ENCODE data around the gene CD300LB.
"Not testable (repeated sequence)": the region's sequence is repeated elsewhere in the genome, so short reads cannot be mapped to it uniquely, and the experiment has no call there.

Gene CD300LB

GRCh38 chr17:74490716-74491115 is 40.6 kb downstream of the CD300LB start:
- Histone ChIP-seq H3K4me1 (ENCODE audit: insufficient read depth, low read length) (no peaks in the 10 kb centered on the region), H3K4me3 (ENCODE audit: low read length) (no peak overlapping the region), H3K27me3 (ENCODE audit: insufficient read depth, low read length) (no peaks in the 10 kb centered on the region), H3K36me3 (ENCODE audit: insufficient read depth, low read length) (no peaks in the 10 kb centered on the region), H3K9me3 (ENCODE audit: low read length) (no peaks in the 10 kb centered on the region), H2AFZ (ENCODE audit: low read depth, low read length) (no peak overlapping the region)

DNA sequence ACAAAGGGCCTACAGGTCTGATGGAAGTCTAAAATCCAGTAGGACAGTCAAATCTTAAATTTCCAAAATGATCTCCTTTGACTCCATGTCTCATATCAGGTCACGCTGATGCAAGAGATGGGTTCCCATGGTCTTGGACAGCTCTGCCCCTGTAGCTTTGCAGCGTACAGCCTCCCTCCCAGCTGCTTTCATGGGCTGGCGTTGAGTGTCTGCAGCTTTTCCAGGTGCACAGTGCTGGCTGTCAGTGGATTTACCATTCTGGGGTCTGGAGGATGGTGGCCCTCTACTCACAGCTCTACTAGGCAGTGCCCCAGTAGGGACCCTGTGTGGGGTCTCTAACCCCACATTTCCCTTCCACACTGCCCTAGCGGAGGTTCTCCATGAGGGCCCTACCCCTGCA is 43.0 kb downstream of the CD300LB start:
- H2AFZ ChIP-seq (ENCODE audit: low read depth, low read length); H3K4me3 ChIP-seq (ENCODE audit: low read length); H3K36me3 ChIP-seq (ENCODE audit: insufficient read depth, low read length); H3K9me3 ChIP-seq (ENCODE audit: low read length); H3K27me3 ChIP-seq (ENCODE audit: insufficient read depth, low read length); H3K4me1 ChIP-seq (ENCODE audit: insufficient read depth, low read length): not testable (repeated sequence)

- no peaks in the 10 kb centered on the region for H3K36me3 ChIP-seq (ENCODE audit: insufficient read depth, low read length)
- H3K4me1 ChIP-seq (ENCODE audit: insufficient read depth, low read length) = no peaks in the 10 kb centered on the region
- peaks cover 12% of the 10 kb centered on the region for H3K27me3 ChIP-seq (ENCODE audit: insufficient read depth, low read length)
- H2AFZ ChIP-seq (ENCODE audit: low read depth, low read length) = no peak overlapping the region
- no peak overlapping the region for H3K4me3 ChIP-seq (ENCODE audit: low read length)
- H3K9me3 ChIP-seq (ENCODE audit: low read length) = no peaks in the 10 kb centered on the region
Observed at GRCh38 chr17:74485841-74486240, 45.4 kb downstream of the CD300LB start.

DNA sequence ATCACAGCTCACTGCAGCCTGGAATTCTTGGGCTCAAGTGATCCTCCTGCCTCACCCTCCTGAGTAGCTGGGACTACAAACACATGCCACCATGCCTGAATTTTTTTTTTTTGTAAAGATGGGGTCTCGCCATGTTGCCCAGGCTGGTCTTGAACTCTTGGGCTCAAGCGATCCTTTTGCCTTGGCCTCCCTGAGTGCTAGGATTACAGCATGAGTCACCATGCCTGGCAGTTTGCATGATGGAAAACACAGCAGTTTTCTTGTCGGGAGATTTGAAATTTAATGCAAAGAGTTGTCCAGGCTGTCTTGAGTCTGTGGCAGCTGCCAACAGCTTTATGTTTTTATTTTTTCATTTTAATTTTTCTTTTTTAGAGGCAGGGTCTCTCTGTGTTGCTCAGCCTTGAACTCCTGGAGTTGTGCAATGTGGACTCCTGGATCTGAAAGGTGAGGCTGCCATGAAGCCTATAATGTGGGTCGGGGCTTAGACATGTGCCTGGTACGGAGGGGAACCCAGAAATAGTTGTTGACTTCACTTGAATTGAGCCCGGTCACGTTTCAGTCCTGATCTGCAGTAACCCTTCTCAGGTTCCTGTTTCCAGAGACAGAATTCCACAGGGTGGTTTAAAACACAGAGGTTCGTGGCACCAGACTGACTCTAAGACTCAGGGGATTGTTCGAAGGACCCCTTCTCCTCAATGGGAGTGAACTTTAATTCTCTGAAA is 46.1 kb downstream of the CD300LB start:
- Histone ChIP-seq H3K36me3 (ENCODE audit: insufficient read depth, low read length) (no peaks in the 10 kb centered on the region), H3K27me3 (ENCODE audit: insufficient read depth, low read length) (peaks cover 12% of the 10 kb centered on the region), H3K4me1 (ENCODE audit: insufficient read depth, low read length) (no peaks in the 10 kb centered on the region), H3K4me3 (ENCODE audit: low read length) (no peak overlapping the region), H3K9me3 (ENCODE audit: low read length) (no peaks in the 10 kb centered on the region), H2AFZ (ENCODE audit: low read depth, low read length) (no peak overlapping the region)

DNA sequence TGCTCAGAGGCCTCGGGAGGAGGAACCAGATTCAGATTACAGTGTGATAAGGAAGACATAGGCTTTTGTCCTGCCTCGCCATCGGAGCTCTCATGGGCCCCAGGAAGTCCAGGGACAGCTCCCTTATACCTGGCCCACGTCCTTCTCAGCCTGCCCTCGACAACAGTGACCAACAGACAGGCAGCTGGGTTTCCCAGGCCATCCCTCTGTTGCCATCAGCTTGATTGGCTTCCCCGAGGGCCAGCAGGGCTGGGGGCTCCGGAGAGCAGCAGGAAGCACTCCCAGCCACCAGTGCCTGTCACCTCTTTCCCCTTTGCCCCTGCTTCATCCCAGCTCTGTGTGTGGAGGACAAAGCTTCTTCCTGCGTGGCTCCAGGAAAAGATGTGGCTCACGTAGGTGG is 47.2 kb downstream of the CD300LB start:
- no peak overlapping the region for H3K4me3 ChIP-seq (ENCODE audit: low read length)
- H3K9me3 ChIP-seq (ENCODE audit: low read length) = no peaks in the 10 kb centered on the region
- no peaks in the 10 kb centered on the region for H3K4me1 ChIP-seq (ENCODE audit: insufficient read depth, low read length)
- H3K27me3 ChIP-seq (ENCODE audit: insufficient read depth, low read length) = peaks cover 12% of the 10 kb centered on the region
- H2AFZ ChIP-seq (ENCODE audit: low read depth, low read length) = no peak overlapping the region
- H3K36me3 ChIP-seq (ENCODE audit: insufficient read depth, low read length) = no peaks in the 10 kb centered on the region

GRCh38 chr17:74481621-74482020 is 49.7 kb downstream of the CD300LB start:
- Histone ChIP-seq H3K9me3 (ENCODE audit: low read length) (no peaks in the 10 kb centered on the region), H3K4me1 (ENCODE audit: insufficient read depth, low read length) (no peaks in the 10 kb centered on the region), H3K27me3 (ENCODE audit: insufficient read depth, low read length) (peaks cover 12% of the 10 kb centered on the region), H3K36me3 (ENCODE audit: insufficient read depth, low read length) (no peaks in the 10 kb centered on the region), H2AFZ (ENCODE audit: low read depth, low read length) (no peak overlapping the region), H3K4me3 (ENCODE audit: low read length) (no peak overlapping the region)

DNA sequence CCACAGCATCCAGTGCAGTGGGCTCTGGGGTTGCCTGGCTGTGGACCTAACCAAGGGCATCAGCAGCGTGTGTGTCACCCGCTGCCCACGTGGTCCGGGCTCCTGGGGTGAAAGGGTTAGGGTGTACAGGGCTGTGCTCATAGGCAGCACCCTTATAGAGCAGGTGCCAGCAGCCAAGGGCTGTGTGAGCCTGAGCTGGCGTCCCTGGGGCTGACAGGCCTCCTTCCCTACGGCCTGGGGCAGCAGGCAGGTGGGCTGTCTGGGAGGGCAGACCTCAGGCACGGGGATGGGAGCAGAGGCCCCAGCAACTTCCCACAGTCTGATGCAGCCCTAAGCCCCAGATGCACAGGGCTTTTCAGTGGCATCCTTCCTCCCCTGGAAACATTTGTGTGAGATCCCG is 51.0 kb downstream of the CD300LB start:
- no peak overlapping the region for H2AFZ ChIP-seq (ENCODE audit: low read depth, low read length)
- peaks cover 10% of the 10 kb centered on the region for H3K27me3 ChIP-seq (ENCODE audit: insufficient read depth, low read length)
- no peaks in the 10 kb centered on the region for H3K4me1 ChIP-seq (ENCODE audit: insufficient read depth, low read length)
- H3K9me3 ChIP-seq (ENCODE audit: low read length) = no peaks in the 10 kb centered on the region
- H3K4me3 ChIP-seq (ENCODE audit: low read length) = no peak overlapping the region
- no peaks in the 10 kb centered on the region for H3K36me3 ChIP-seq (ENCODE audit: insufficient read depth, low read length)

- no peaks in the 10 kb centered on the region for H3K9me3 ChIP-seq (ENCODE audit: low read length)
- no peaks in the 10 kb centered on the region for H3K4me1 ChIP-seq (ENCODE audit: insufficient read depth, low read length)
- H3K36me3 ChIP-seq (ENCODE audit: insufficient read depth, low read length) = no peaks in the 10 kb centered on the region
- H2AFZ ChIP-seq (ENCODE audit: low read depth, low read length) = no peak overlapping the region
- H3K27me3 ChIP-seq (ENCODE audit: insufficient read depth, low read length) = peaks cover 7% of the 10 kb centered on the region
- H3K4me3 ChIP-seq (ENCODE audit: low read length) = no peak overlapping the region
Observed at GRCh38 chr17:74478420-74479100, 52.7 kb downstream of the CD300LB start.

GRCh38 chr17:74477411-74477810 is 53.9 kb downstream of the CD300LB start:
- no peaks in the 10 kb centered on the region for H3K36me3 ChIP-seq (ENCODE audit: insufficient read depth, low read length)
- H3K9me3 ChIP-seq (ENCODE audit: low read length) = no peaks in the 10 kb centered on the region
- no peak overlapping the region for H3K4me3 ChIP-seq (ENCODE audit: low read length)
- H2AFZ ChIP-seq (ENCODE audit: low read depth, low read length) = no peak overlapping the region
- no peaks in the 10 kb centered on the region for H3K4me1 ChIP-seq (ENCODE audit: insufficient read depth, low read length)
- peaks cover 4% of the 10 kb centered on the region for H3K27me3 ChIP-seq (ENCODE audit: insufficient read depth, low read length)

GRCh38 chr17:74475189-74475588 is 56.1 kb downstream of the CD300LB start:
- H3K27me3 ChIP-seq (ENCODE audit: insufficient read depth, low read length) = no peaks in the 10 kb centered on the region
- H3K36me3 ChIP-seq (ENCODE audit: insufficient read depth, low read length) = no peaks in the 10 kb centered on the region
- no peak overlapping the region for H3K4me3 ChIP-seq (ENCODE audit: low read length)
- H3K9me3 ChIP-seq (ENCODE audit: low read length) = no peaks in the 10 kb centered on the region
- no peaks in the 10 kb centered on the region for H3K4me1 ChIP-seq (ENCODE audit: insufficient read depth, low read length)
- no peak overlapping the region for H2AFZ ChIP-seq (ENCODE audit: low read depth, low read length)

DNA sequence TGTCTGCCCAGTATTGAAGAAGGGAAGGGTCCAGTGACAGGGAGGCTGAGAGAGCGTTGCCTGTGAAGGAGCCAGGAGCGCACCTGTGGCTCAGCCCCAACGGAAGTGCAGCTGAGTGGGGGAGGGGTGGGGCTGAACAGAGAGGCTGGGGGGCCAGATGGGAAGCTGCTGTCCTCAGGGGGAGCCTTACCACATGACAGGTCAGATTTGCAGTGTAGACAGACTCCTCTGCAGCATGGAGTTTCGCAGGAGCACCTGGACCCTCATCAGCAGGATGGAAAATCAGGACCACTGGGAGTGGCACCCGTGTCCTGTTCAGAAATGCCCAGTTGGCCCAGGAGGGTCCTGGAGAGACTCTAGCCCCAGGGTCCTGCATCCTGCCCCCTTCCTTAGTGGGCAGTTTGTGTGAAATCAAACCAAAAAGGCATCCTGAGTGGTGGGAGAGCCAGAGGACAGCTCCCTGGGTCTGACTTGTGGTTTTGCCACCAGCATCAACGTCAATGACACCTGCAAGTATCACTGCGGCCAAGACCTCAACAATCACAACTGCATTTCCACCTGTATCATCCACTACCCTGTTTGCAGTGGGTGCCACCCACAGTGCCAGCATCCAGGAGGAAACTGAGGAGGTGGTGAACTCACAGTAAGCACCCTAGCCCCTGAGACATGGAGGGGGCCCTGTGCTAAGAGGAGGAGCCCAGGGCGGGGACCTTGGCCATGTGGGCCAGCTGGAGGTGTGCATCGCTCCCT is 57.1 kb downstream of the CD300LB start:
- H3K36me3 ChIP-seq (ENCODE audit: insufficient read depth, low read length) = no peaks in the 10 kb centered on the region
- H3K4me1 ChIP-seq (ENCODE audit: insufficient read depth, low read length) = no peaks in the 10 kb centered on the region
- H3K4me3 ChIP-seq (ENCODE audit: low read length) = no peak overlapping the region
- no peaks in the 10 kb centered on the region for H3K9me3 ChIP-seq (ENCODE audit: low read length)
- no peak overlapping the region for H2AFZ ChIP-seq (ENCODE audit: low read depth, low read length)
- no peaks in the 10 kb centered on the region for H3K27me3 ChIP-seq (ENCODE audit: insufficient read depth, low read length)

DNA sequence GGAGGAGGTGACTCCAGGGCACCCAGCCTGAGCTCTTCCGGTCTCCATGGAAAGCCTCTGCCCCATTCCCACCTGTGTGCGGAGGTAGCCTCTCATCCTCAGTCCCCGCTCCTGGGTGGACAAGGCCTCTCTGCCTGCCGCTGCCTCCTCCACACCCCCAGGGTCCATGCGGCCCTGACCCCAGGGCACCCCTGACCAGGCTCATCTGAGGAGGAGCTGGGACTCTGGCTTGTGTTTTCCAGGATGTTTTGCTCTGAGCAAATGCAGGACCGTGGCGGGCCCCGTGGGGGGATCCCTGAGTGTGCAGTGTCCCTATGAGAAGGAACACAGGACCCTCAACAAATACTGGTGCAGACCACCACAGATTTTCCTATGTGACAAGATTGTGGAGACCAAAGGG is 58.0 kb downstream of the CD300LB start:
- no peaks in the 10 kb centered on the region for H3K36me3 ChIP-seq (ENCODE audit: insufficient read depth, low read length)
- H3K4me3 ChIP-seq (ENCODE audit: low read length) = no peak overlapping the region
- no peaks in the 10 kb centered on the region for H3K27me3 ChIP-seq (ENCODE audit: insufficient read depth, low read length)
- H2AFZ ChIP-seq (ENCODE audit: low read depth, low read length) = no peak overlapping the region
- no peaks in the 10 kb centered on the region for H3K9me3 ChIP-seq (ENCODE audit: low read length)
- no peaks in the 10 kb centered on the region for H3K4me1 ChIP-seq (ENCODE audit: insufficient read depth, low read length)

DNA sequence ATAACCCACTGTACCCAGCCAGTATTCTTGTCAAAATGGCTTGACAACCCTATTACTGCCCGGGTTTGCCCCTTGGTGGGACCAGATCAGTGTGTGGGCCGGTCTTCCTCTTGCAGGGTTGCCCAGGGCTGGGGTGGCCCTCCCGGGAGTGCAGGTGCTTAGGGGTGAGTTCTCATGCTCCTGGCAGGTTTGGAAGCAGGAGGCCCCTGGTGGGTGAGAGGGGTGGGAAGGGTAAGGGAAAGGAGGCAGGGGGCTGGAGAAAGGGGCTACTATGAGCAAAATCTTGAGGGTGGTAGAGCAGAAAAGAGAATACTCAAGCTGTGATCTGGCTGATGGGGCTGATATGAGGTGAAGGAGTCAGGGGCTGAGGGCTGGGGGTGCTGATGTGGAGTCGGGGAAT is 58.4 kb downstream of the CD300LB start:
- no peaks in the 10 kb centered on the region for H3K9me3 ChIP-seq (ENCODE audit: low read length)
- H3K27me3 ChIP-seq (ENCODE audit: insufficient read depth, low read length) = no peaks in the 10 kb centered on the region
- H3K4me1 ChIP-seq (ENCODE audit: insufficient read depth, low read length) = no peaks in the 10 kb centered on the region
- H3K36me3 ChIP-seq (ENCODE audit: insufficient read depth, low read length) = no peaks in the 10 kb centered on the region
- no peak overlapping the region for H2AFZ ChIP-seq (ENCODE audit: low read depth, low read length)
- H3K4me3 ChIP-seq (ENCODE audit: low read length) = no peak overlapping the region
